GM12878 (cell line): Measurements from ENCODE around the gene PTAFR.

ENCODE experiments used
- BHLHE40 ChIP-seq, 2 experiments: fragments of 450-650 bp in 1 of 2; IDR thresholded peaks; 2 replicates each; pipeline ENCODE4 v1.6.1; 2011 to 2017; ENCODE audit warnings: low read depth in 2 of 2, borderline replicate concordance in 1 of 2, improper control_type of control experiment in 1 of 2, low read length in 1 of 2, mild to moderate bottlenecking in 1 of 2
- CHD2 ChIP-seq: IDR thresholded peaks from 2 replicates; pipeline ENCODE4 v1.6.1; 2011; ENCODE audit warnings: low read depth, low read length, improper control_type of control experiment, borderline replicate concordance
- CTCF ChIP-seq, 3 experiments: IDR thresholded peaks in 2 of 3; conservative IDR thresholded peaks in 1 of 3; 2 replicates each; pipeline ENCODE4 v1.5.1; 2011; ENCODE audit warnings: low read depth in 3 of 3, low read length in 3 of 3, mild to moderate bottlenecking in 3 of 3, control low read depth in 2 of 3, moderate library complexity in 2 of 3, inconsistent platforms in 1 of 3, mixed read lengths in 1 of 3; ENCODE audit not compliant: control insufficient read depth in 2 of 3, insufficient read depth in 1 of 3; ENCODE audit errors: extremely low read depth in 1 of 3
- EP300 ChIP-seq, 2 experiments: fragments of 150-350 bp in 1 of 2; IDR thresholded peaks; 2 replicates each; pipeline ENCODE4 v1.6.1; 2011 to 2012; ENCODE audit warnings: low read depth in 2 of 2, low read length in 2 of 2, borderline replicate concordance in 1 of 2, improper control_type of control experiment in 1 of 2, inconsistent platforms in 1 of 2; ENCODE audit not compliant: control insufficient read depth in 1 of 2
- EZH2 ChIP-seq: IDR thresholded peaks from 2 replicates; pipeline ENCODE4 v1.6.1; 2012; ENCODE audit warnings: low read depth, mild to moderate bottlenecking, control low read depth, inconsistent platforms, low read length, borderline replicate concordance; ENCODE audit not compliant: control insufficient read depth
- JUND ChIP-seq: IDR thresholded peaks from 2 replicates; pipeline ENCODE4 v1.6.1; 2012; ENCODE audit warnings: low read depth, mild to moderate bottlenecking, low read length, improper control_type of control experiment, moderate library complexity
- ZNF217 ChIP-seq: fragments of 450-650 bp; IDR thresholded peaks from 2 replicates; pipeline ENCODE4 v1.6.1; 2017; ENCODE audit warnings: antibody characterized with exemption, mild to moderate bottlenecking

GRCh38 chr1:28155628-28156027, 20.9 kb downstream of the PTAFR start:
- no peak for TF ChIP-seq ZNF217
- no peak for TF ChIP-seq BHLHE40 (IDR thresholded peaks at IDR 0.05; ENCODE audit: borderline replicate concordance in 1 of 2, low read depth in 2 of 2, low read length in 1 of 2)
- no peak for TF ChIP-seq CHD2
- TF ChIP-seq EP300 (IDR thresholded peaks at IDR 0.05; ENCODE audit: borderline replicate concordance in 1 of 2, control insufficient read depth in 1 of 2, low read depth in 2 of 2, low read length in 2 of 2) = no peak
- no peak for TF ChIP-seq CTCF (IDR thresholded peaks at IDR 0.05 in 2 of 3, conservative IDR thresholded peaks at IDR 0.05 in 1 of 3; ENCODE audit: control insufficient read depth in 2 of 3, extremely low read depth in 1 of 3, insufficient read depth in 1 of 3, low read depth in 3 of 3, low read length in 3 of 3)
- TF ChIP-seq JUND = no peak
- TF ChIP-seq EZH2 = no peak
